Measurements from ENCODE around the gene GKAP1. TPM values are rescaled to one million over a fixed set of nuclear protein-coding genes. Genes with fewer than 3 reads are reported as not detected.

The GKAP1 gene
- total and polyA plus RNA-seq, 12 donors: 1.2 to 24.2 (median 6.4) TPM

DNA sequence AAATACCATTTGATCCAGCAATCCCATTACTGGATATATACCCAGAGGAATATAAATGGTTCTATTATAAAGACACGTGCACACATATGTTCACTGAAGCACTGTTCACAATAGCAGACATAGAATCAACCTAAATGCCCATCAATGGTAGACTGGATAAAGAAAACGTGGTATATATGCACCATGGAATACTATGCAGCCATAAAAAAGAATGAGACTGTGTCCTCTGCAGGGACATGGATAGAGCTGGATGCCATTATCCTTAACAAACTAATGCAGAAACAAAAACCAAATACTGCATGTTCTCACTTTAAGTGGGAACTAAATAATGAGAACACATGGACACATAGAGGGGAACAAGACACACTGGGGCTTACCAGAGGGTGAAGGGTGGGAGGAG lies 39.4 kb downstream of the GKAP1 start:
- H3K4me3 ChIP-seq: no peak overlapping the region
- no peaks in the 10 kb centered on the region for H3K9me3 ChIP-seq (replicated peaks in 1 of 3)
- H3K27me3 ChIP-seq: no peaks in the 10 kb centered on the region
- WGBS, 4 donors: 92 to 96% (median 95%) methylated on average over 2 of the region's 2 CpGs
- H3K27ac ChIP-seq: no peak overlapping the region
- H3K4me1 ChIP-seq (replicated peaks in 1 of 2): no peaks in the 10 kb centered on the region
- no peak for DNase-seq
- H3K36me3 ChIP-seq (replicated peaks in 1 of 2): no peaks in the 10 kb centered on the region
- intact Hi-C loops (cut with DNase I): no loop called here
- no peak for TF ChIP-seq POLR2A (IDR thresholded peaks at IDR 0.05)
- TF ChIP-seq, protein P1, sequence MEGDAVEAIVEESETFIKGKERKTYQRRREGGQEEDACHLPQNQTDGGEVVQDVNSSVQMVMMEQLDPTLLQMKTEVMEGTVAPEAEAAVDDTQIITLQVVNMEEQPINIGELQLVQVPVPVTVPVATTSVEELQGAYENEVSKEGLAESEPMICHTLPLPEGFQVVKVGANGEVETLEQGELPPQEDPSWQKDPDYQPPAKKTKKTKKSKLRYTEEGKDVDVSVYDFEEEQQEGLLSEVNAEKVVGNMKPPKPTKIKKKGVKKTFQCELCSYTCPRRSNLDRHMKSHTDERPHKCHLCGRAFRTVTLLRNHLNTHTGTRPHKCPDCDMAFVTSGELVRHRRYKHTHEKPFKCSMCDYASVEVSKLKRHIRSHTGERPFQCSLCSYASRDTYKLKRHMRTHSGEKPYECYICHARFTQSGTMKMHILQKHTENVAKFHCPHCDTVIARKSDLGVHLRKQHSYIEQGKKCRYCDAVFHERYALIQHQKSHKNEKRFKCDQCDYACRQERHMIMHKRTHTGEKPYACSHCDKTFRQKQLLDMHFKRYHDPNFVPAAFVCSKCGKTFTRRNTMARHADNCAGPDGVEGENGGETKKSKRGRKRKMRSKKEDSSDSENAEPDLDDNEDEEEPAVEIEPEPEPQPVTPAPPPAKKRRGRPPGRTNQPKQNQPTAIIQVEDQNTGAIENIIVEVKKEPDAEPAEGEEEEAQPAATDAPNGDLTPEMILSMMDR (IDR thresholded peaks at IDR 0.05): no peak

DNA sequence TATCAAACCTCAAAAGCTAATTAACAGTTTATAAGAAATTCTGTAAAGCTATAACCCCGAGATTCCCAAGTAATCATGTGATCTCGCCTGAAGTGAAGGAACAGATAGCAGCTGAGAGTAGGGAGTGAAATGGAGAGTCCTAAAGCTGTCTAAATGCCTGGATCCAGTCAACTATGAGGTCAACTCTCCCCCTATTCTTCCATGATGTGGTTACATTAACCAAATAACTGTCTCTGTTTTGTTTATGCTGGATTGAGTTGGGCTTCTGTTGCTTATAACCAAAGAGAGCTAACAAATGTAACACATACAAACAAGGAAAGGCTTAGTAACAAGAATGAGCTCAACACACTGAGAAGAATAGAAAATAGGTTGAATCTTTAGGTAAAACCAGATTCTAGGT lies 41.6 kb downstream of the GKAP1 start:
- Histone ChIP-seq H3K27me3 (no peaks in the 10 kb centered on the region), H3K4me1 (replicated peaks in 1 of 2) (no peaks in the 10 kb centered on the region), H3K36me3 (replicated peaks in 1 of 2) (no peaks in the 10 kb centered on the region), H3K4me3 (no peak overlapping the region), H3K9me3 (replicated peaks in 1 of 3) (no peaks in the 10 kb centered on the region), H3K27ac (no peak overlapping the region)
- DNase-seq: no peak
- TF ChIP-seq POLR2A (IDR thresholded peaks at IDR 0.05): no peak
- TF ChIP-seq, protein P1 (IDR thresholded peaks at IDR 0.05): no peak
- 93 to 98% (median 96%) methylated on average over 2 of the region's 2 CpGs for WGBS, 4 donors
- intact Hi-C loops (cut with DNase I): no loop called here

DNA sequence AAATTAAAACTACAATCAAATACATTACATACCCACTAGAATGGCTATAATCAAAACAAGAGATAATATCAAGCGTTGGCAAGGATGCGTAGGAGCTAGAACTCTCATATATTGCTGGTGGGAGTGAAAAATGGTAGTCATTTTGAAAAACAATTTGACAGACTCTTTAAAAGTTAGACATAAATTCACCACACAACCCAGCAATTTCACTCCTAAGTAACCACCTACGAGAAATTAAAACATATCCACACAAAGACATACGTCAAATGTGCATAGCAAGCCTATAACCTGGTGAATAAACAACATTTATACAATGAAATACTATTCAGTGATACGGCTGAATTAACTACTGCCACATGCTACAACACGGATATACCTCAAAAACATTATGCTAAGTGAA lies 44.7 kb downstream of the GKAP1 start:
- Histone ChIP-seq H3K4me3 (no peak overlapping the region), H3K27me3 (no peaks in the 10 kb centered on the region), H3K27ac (no peak overlapping the region), H3K4me1 (replicated peaks in 1 of 2) (no peaks in the 10 kb centered on the region), H3K9me3 (replicated peaks in 1 of 3) (no peaks in the 10 kb centered on the region), H3K36me3 (replicated peaks in 1 of 2) (no peaks in the 10 kb centered on the region)
- intact Hi-C loops (cut with DNase I): no loop called here
- TF ChIP-seq, protein P1 (IDR thresholded peaks at IDR 0.05): no peak
- no peak for TF ChIP-seq POLR2A (IDR thresholded peaks at IDR 0.05)
- no peak for DNase-seq
- WGBS, 4 donors: 92 to 98% (median 95%) methylated on average over 6 of the region's 6 CpGs

DNA sequence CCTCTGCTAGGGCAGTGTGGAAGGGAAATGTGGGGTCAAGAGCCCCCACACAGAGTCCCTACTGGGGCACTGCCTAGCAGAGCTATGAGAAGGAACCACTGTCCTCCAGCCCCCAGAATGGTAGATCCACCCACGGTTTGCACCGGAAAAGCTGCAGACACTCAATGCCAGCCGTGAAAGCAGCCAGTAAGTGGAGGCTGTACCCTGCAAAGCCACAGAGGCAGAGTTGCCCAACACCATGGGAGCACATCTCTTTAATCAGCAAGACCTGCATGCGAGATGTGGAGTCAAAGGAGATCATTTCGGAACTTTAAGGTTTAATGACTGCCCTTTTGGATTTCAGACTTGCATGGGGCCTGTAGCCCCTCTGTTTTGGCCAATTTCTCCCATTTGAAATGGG lies 52.2 kb downstream of the GKAP1 start:
- H3K36me3 ChIP-seq (replicated peaks in 1 of 2): no peaks in the 10 kb centered on the region
- peaks cover 0 to 9% (median 0%) of the 10 kb centered on the region in 3 donors for H3K9me3 ChIP-seq (replicated peaks in 1 of 3)
- TF ChIP-seq, protein P1 (IDR thresholded peaks at IDR 0.05): no peak
- no peak for TF ChIP-seq POLR2A (IDR thresholded peaks at IDR 0.05)
- intact Hi-C loops (cut with DNase I): no loop called here
- DNase-seq: no peak
- no peaks in the 10 kb centered on the region for H3K4me1 ChIP-seq (replicated peaks in 1 of 2)
- H3K27ac ChIP-seq: no peak overlapping the region
- 93 to 100% (median 97%) methylated on average over 2 to 5 of the region's 5 CpGs for WGBS, 4 donors
- no peak overlapping the region for H3K4me3 ChIP-seq
- no peaks in the 10 kb centered on the region for H3K27me3 ChIP-seq
